ENCODE measurements around the gene RAB21. TPM values are rescaled to one million over a fixed set of nuclear protein-coding genes. Genes with fewer than 3 reads are reported as not detected.
A peak's percentile ranks its signal among the peaks of the same experiment; 100 is the strongest.

Gene RAB21
- total and polyA plus RNA-seq, 2 donors (not counting 1 experiment from before 2014, with no cell fraction given) = 7.3 to 83.7 TPM

GRCh38 chr12:71766202-71766601 is 11.5 kb downstream of the RAB21 start:
- no peaks in the 10 kb centered on the region for H3K27me3 ChIP-seq (replicated peaks in 1 of 4; ENCODE audit: control extremely low read depth in 1 of 4, control insufficient read depth in 3 of 4, insufficient read depth in 4 of 4, low read length in 3 of 4)
- peaks cover 79% of the 10 kb centered on the region for H4K20me1 ChIP-seq (ENCODE audit: control insufficient read depth, insufficient read depth, low read length, poor library complexity, severe bottlenecking)
- intact Hi-C loops (cut with micrococcal nuclease) = no loop called here
- peaks cover 51% of the 10 kb centered on the region for H3K4me1 Mint-ChIP-seq
- no peak overlapping the region for H3K4me2 ChIP-seq (replicated peaks; ENCODE audit: low read depth, low read length, poor library complexity, severe bottlenecking)
- no peak overlapping the region for H3K9ac ChIP-seq (ENCODE audit: low read length)
- no peak overlapping the region for H3K27ac Mint-ChIP-seq
- H3K4me3 Mint-ChIP-seq = no peak overlapping the region
- H3K36me3 ChIP-seq (replicated peaks in 1 of 2; ENCODE audit: control extremely low read depth in 1 of 2, control insufficient read depth in 1 of 2, extremely low read depth in 1 of 2, insufficient read depth in 2 of 2, low read length in 1 of 2) = peaks cover 3 to 17% of the 10 kb centered on the region in 2 experiments
- H3K4me3 ChIP-seq (ENCODE audit: control extremely low read depth in 1 of 5, extremely low read depth in 1 of 5, insufficient read depth in 1 of 5, low read depth in 2 of 5, low read length in 4 of 5) = no peak overlapping the region
- no peak overlapping the region for H3K27ac ChIP-seq (ENCODE audit: low read length in 2 of 2)
- peaks cover 1 to 14% (median 3%) of the 10 kb centered on the region in 3 donors for H3K9me3 ChIP-seq (ENCODE audit: control extremely low read depth in 1 of 3, control insufficient read depth in 2 of 3, insufficient read depth in 1 of 3, low read length in 2 of 3)
- TF ChIP-seq CTCF (IDR thresholded peaks at IDR 0.05) (no peak), EZH2 (IDR thresholded peaks at IDR 0.05; ENCODE audit: borderline replicate concordance, insufficient read depth, low read depth, low read length, poor library complexity, severe bottlenecking) (no peak)
- no CpG with 5 or more reads among the region's 2 CpGs for WGBS (ENCODE audit: insufficient coverage)
- ATAC-seq (ENCODE audit: low read depth) (no peak), DNase-seq (no peak)
- H3K79me2 ChIP-seq (ENCODE audit: control insufficient read depth, insufficient read depth, low read length) = peaks cover 92% of the 10 kb centered on the region
- CTCF ChIA-PET = interaction anchor here (0.6 to 2.0 kb wide), 4 partner anchors 8 to 1866 kb away, joined by 3 to 7 read pairs (median 4); no protein-coding TSS in a partner anchor
- POLR2A ChIA-PET = no interaction called here
- no peaks in the 10 kb centered on the region for H3K27me3 Mint-ChIP-seq
- peaks cover 4% of the 10 kb centered on the region for H3K9me3 Mint-ChIP-seq (ENCODE audit: insufficient read depth)
- H3K4me1 ChIP-seq (ENCODE audit: control insufficient read depth in 2 of 2, insufficient read depth in 2 of 2, low read length in 2 of 2) = peaks cover 2 to 17% of the 10 kb centered on the region in 2 donors
- no peak overlapping the region for H2AFZ ChIP-seq (ENCODE audit: insufficient read depth, low read depth, low read length, poor library complexity, severe bottlenecking)

- DNase-seq = no peak
- Mint-ChIP-seq H3K27me3 (no peaks in the 10 kb centered on the region), H3K27ac (no peak overlapping the region), H3K9me3 (ENCODE audit: insufficient read depth) (peaks cover 4% of the 10 kb centered on the region), H3K4me1 (peaks cover 51% of the 10 kb centered on the region), H3K4me3 (peak overlapping the region; percentile 27)
- Histone ChIP-seq H4K20me1 (ENCODE audit: control insufficient read depth, insufficient read depth, low read length, poor library complexity, severe bottlenecking) (peaks cover 83% of the 10 kb centered on the region), H3K79me2 (ENCODE audit: control insufficient read depth, insufficient read depth, low read length) (peaks cover 93% of the 10 kb centered on the region), H3K9me3 (ENCODE audit: control extremely low read depth in 1 of 3, control insufficient read depth in 2 of 3, insufficient read depth in 1 of 3, low read length in 2 of 3) (peaks cover 0 to 8% (median 3%) of the 10 kb centered on the region in 3 donors), H3K27me3 (replicated peaks in 1 of 4; ENCODE audit: control extremely low read depth in 1 of 4, control insufficient read depth in 3 of 4, insufficient read depth in 4 of 4, low read length in 3 of 4) (no peaks in the 10 kb centered on the region), H3K27ac (ENCODE audit: low read length in 2 of 2) (no peak overlapping the region), H3K4me3 (ENCODE audit: control extremely low read depth in 1 of 5, extremely low read depth in 1 of 5, insufficient read depth in 1 of 5, low read depth in 2 of 5, low read length in 4 of 5) (no peak overlapping the region), H3K36me3 (replicated peaks in 1 of 2; ENCODE audit: control extremely low read depth in 1 of 2, control insufficient read depth in 1 of 2, extremely low read depth in 1 of 2, insufficient read depth in 2 of 2, low read length in 1 of 2) (peaks cover 3 to 23% of the 10 kb centered on the region in 2 experiments), H3K9ac (ENCODE audit: low read length) (no peak overlapping the region), H3K4me2 (replicated peaks; ENCODE audit: low read depth, low read length, poor library complexity, severe bottlenecking) (no peak overlapping the region), H2AFZ (ENCODE audit: insufficient read depth, low read depth, low read length, poor library complexity, severe bottlenecking) (no peak overlapping the region), H3K4me1 (ENCODE audit: control insufficient read depth in 2 of 2, insufficient read depth in 2 of 2, low read length in 2 of 2) (peaks cover 2 to 17% of the 10 kb centered on the region in 2 donors)
- POLR2A ChIA-PET = no interaction called here
- no peak for ATAC-seq (ENCODE audit: low read depth)
- no peak for TF ChIP-seq EZH2 (IDR thresholded peaks at IDR 0.05; ENCODE audit: borderline replicate concordance, insufficient read depth, low read depth, low read length, poor library complexity, severe bottlenecking)
- no peak for TF ChIP-seq CTCF (IDR thresholded peaks at IDR 0.05)
- CTCF ChIA-PET = interaction anchor here (0.8 to 2.0 kb wide), 5 partner anchors 12 to 1867 kb away, joined by 3 to 7 read pairs (median 4); no protein-coding TSS in a partner anchor
- 95% methylated on average over 2 of the region's 5 CpGs for WGBS (ENCODE audit: insufficient coverage)
- intact Hi-C loops (cut with micrococcal nuclease) = no loop called here
Observed at GRCh38 chr12:71767183-71767582, 12.5 kb downstream of the RAB21 start.

Measured in B cell (primary cell).